Stimulated activated memory B cell treated with anti-CD40 and anti-IgM and Interleukin-4, amounts not matched to agents 10 μg/mL and 1 μg/mL and 100 μg/mL, for 72 hours (primary cell): ENCODE results near the gene VARS1.
"Not testable (repeated sequence)": the region's sequence is repeated elsewhere in the genome, so short reads cannot be mapped to it uniquely, and the experiment has no call there.

ENCODE experiments used
- ATAC-seq: fragments of 150-1000 bp; cut with Tn5 transposase; 2 replicates; pipeline ENCODE4 v1.10.0; 2021
- H3K27ac Mint-ChIP-seq: one replicate; pipeline ENCODE4 v1.8.0; 2022; ENCODE audit warnings: mild to moderate bottlenecking, mixed read lengths
- H3K27me3 Mint-ChIP-seq: one replicate; pipeline ENCODE4 v1.8.0; 2022; ENCODE audit warnings: mixed read lengths
- H3K36me3 Mint-ChIP-seq: one replicate; pipeline ENCODE4 v1.8.0; 2022; ENCODE audit warnings: mixed read lengths
- H3K4me1 Mint-ChIP-seq: one replicate; pipeline ENCODE4 v1.8.0; 2022; ENCODE audit warnings: mixed read lengths
- H3K4me3 Mint-ChIP-seq: one replicate; pipeline ENCODE4 v1.8.0; 2022; ENCODE audit warnings: mild to moderate bottlenecking, moderate library complexity, mixed read lengths
- H3K9me3 Mint-ChIP-seq: one replicate; pipeline ENCODE4 v1.8.0; 2022; ENCODE audit warnings: mixed read lengths

VARS1 gene

DNA sequence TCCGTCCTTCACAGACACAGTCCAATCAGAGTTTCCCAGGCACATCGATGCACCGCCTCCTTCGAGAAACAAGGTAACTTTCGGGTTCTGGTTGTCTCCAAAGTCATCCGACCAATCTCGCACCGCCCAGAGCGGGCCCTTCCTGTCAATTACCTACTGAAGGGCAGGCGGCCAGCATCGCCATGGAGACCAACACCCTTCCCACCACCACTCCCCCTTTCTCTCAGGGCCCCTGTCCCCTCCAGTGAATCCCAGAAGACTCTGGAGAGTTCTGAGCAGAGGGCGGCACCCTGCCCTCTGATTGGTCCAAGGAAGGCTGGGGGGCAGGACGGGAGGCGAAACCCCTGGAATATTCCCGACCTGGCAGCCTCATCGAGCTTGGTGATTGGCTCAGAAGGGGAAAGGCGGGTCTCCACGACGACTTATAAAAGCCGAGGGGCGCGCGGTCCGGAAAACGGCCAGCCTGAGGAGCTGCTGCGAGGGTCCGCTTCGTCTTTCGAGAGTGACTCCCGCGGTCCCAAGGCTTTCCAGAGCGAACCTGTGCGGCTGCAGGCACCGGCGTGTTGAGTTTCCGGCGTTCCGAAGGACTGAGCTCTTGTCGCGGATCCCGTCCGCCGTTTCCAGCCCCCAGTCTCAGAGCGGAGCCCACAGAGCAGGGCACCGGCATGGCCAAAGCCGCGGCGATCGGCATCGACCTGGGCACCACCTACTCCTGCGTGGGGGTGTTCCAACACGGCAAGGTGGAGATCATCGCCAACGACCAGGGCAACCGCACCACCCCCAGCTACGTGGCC, 31.9 kb upstream of the VARS1 start, which contains the start of gene HSPA1B:
Gene HSPA1B, plus strand, starts transcription at position 453 of the 794 bp plus-strand sequence. Its CDS starts 213 bp downstream, at position 666.
- H3K4me1 Mint-ChIP-seq, result peaks cover 47% of the 10 kb centered on the region
- peak within 1 kb of the TSS; percentile 93 for H3K27ac Mint-ChIP-seq
- peak within 1 kb of the TSS; percentile 78 for H3K4me3 Mint-ChIP-seq
- H3K27me3 Mint-ChIP-seq, result no peaks in the 10 kb centered on the region
- H3K36me3 Mint-ChIP-seq, result no peaks in the 10 kb centered on the region
- H3K9me3 Mint-ChIP-seq, result no peaks in the 10 kb centered on the region
- peak; percentile 88 for ATAC-seq

DNA sequence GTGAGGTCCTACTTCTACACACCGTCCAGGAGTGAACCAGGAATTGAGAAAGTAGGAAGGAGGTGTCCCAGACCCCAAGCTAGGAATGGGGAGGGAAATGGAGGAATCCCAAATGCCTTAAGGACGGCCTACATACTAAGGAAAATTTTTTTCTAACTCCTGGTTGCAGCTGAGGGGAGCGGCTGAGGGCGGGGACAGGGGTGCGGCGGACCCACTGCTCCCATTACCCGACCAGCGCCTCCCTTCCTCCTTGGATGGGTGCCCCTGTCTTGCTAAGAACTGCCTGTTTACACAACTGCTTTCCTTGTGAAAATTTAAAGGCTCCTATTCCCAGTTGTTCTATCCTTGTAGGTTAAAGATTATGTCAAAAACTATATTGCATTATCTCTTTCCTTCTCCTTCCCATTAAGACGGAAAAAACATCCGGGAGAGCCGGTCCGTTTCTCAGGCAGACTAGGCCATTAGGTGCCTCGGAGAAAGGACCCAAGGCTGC, 31.3 kb upstream of the VARS1 start:
- ATAC-seq, result peak; percentile 37
- peaks cover 53% of the 10 kb centered on the region for H3K4me1 Mint-ChIP-seq
- peak overlapping the region; percentile 78 for H3K4me3 Mint-ChIP-seq
- peak overlapping the region; percentile 93 for H3K27ac Mint-ChIP-seq
- no peaks in the 10 kb centered on the region for H3K9me3 Mint-ChIP-seq
- H3K36me3 Mint-ChIP-seq, result no peaks in the 10 kb centered on the region
- no peaks in the 10 kb centered on the region for H3K27me3 Mint-ChIP-seq

DNA sequence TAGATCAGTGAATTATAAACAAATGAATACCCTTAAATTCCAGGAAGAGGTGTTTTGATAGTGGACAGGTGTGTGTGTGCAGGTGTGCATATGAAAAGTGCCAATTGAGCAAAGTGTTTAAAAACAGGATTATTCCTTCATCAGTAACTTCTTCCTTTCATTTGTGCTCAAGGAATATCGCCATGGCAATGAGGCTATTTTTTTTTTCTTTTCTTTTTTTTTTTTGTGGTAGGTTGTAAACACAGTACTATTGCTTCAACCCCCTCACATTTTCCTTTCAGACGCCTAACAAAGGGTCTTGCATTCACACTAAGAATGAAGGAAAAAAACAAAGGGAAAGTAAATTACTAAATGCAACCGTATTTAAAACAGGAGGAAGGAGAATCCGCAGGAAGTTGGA, 30.0 kb upstream of the VARS1 start:
- Mint-ChIP-seq H3K36me3 (no peaks in the 10 kb centered on the region), H3K27ac (peak overlapping the region; percentile 93), H3K9me3 (no peaks in the 10 kb centered on the region), H3K4me1 (peaks cover 56% of the 10 kb centered on the region), H3K4me3 (peak overlapping the region; percentile 12), H3K27me3 (no peaks in the 10 kb centered on the region)
- ATAC-seq, result no peak

DNA sequence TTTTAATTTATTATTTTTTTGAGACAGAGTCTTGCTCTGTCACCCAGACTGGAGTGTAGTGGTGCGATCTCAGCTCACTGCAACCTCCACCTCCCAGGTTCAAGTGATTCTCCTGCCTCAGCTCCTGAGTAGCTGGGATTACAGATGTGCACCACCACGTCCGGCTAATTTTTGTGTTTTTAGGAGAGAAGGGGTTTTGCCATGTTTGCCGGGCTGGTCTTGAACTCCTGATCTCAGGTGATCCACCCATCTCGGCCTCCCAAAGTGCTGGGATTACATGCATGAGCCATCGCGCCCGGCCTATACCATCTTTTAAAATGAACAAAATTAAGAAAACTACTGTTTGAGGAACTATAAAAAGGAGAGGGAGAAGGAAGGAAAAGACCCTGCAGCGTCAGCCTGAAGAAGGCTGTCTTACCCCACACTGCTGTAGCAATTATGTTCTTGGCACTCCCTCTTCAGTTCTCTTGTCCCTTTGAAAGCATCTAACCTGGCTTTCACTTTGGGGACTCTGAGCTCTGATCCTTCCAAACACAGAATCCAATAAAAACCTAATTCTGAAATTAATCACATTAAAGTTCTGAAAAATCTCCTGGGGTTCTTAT, 28.1 kb upstream of the VARS1 start:
- not testable (repeated sequence) for ATAC-seq, H3K27me3 Mint-ChIP-seq, H3K36me3 Mint-ChIP-seq, H3K9me3 Mint-ChIP-seq
- H3K27ac Mint-ChIP-seq, result peak overlapping the region; percentile 93
- H3K4me3 Mint-ChIP-seq, result peak overlapping the region; percentile 46
- peaks cover 46% of the 10 kb centered on the region for H3K4me1 Mint-ChIP-seq

DNA sequence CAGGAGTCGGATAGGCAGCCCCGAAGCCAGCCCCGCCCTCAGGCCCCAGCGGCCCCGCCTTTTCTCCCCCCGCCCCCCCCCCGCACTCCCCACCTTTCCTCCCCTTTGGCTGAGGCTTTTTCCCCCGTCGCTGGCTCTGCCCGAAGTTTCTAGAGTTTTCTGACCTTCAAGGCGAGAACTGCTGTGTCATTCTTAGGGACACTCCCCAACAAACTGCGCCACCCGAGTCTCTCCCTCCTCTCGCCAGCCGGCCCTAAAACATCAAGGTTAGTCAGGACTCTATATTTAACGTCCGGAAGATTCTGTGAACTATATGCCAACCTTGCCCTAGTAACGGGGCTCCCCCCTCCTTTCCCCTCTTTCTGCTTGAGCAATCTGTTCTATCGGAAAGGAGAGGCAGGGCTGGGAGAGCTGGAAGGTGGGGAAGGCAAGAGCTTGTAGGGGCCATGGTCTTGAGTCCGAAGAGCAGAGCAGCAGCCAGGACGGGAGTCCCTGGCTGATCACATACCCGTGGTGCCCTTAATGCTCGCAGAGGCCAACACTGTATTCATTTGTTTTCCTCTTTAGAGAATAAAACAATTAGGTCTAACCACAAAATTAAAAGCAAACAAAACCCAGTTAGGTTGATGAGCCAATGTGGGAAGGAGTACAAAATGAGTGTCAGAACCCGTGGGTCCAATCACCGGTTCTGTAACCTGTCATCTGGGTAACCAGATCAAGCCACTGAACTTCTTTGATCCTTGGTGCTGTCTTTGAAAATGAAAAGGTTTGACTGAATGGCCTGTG, 26.7 kb upstream of the VARS1 start:
- peak; percentile 76 for ATAC-seq
- H3K4me1 Mint-ChIP-seq, result peaks cover 58% of the 10 kb centered on the region
- H3K36me3 Mint-ChIP-seq, result no peaks in the 10 kb centered on the region
- H3K4me3 Mint-ChIP-seq, result peak overlapping the region; percentile 95
- H3K9me3 Mint-ChIP-seq, result no peaks in the 10 kb centered on the region
- H3K27me3 Mint-ChIP-seq, result no peaks in the 10 kb centered on the region
- peak overlapping the region; percentile 93 for H3K27ac Mint-ChIP-seq

DNA sequence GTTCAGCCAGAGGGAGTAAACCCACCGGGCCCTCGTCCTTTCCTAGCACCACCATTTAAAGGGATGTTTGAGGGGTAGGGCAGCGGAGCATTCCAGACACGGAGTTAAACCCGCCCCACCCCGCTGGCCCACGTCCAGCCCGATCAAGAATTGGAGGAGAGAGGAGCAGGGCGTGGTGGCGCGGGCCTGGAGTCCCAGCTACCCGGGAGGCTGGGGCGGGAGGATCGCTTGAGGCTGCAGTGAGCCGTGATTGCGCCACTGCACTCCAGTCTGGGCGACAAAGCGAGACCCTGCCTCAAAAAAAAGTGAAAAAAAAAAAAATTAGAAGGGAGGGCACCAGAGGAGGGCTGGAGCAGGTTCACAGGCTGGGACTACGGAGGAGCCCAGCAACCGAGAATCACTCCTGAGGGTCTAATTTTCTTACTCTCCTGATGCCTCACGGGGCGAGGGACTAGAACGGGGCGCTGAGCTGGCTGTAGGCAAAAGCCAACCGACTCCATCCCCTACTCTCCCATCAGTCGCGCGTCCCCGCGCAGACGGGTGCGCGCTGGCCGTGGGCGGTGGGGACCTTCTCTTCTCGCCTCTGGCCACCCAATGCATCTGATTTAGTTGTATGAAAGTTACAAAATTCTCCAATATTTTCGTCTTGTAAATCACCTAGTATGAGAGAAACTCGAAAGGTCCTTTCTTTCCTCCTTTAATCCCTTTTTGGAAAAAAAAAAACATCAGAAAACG, 25.9 kb upstream of the VARS1 start:
- Mint-ChIP-seq H3K27me3 (no peaks in the 10 kb centered on the region), H3K4me3 (peak overlapping the region; percentile 95), H3K36me3 (no peaks in the 10 kb centered on the region), H3K27ac (peak overlapping the region; percentile 93), H3K4me1 (peaks cover 60% of the 10 kb centered on the region), H3K9me3 (no peaks in the 10 kb centered on the region)
- ATAC-seq, result peak; percentile 79

DNA sequence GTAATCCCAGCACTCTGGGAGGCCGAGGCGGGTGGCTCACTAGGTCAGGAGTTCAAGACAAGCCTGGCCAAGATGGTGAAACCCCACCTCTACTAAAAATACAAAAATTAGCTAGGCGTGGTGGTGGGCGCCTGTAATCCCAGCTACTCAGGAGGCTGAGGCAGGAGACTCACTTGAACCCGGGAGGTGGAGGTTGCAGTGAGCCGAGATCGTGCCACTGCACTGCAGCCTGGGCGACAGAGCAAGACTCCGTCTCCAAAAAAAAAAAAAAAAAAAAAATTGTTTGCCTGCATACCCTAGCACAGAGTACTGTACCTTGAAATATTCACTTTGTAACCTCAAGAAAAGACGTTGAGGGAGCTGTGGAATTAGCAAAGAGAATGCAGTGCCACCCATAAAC, 24.8 kb upstream of the VARS1 start:
- Mint-ChIP-seq H3K4me1 (peaks cover 50% of the 10 kb centered on the region), H3K4me3 (peak overlapping the region; percentile 95), H3K27ac (peak overlapping the region; percentile 93)
- H3K36me3 Mint-ChIP-seq, H3K27me3 Mint-ChIP-seq, H3K9me3 Mint-ChIP-seq, ATAC-seq: not testable (repeated sequence)

DNA sequence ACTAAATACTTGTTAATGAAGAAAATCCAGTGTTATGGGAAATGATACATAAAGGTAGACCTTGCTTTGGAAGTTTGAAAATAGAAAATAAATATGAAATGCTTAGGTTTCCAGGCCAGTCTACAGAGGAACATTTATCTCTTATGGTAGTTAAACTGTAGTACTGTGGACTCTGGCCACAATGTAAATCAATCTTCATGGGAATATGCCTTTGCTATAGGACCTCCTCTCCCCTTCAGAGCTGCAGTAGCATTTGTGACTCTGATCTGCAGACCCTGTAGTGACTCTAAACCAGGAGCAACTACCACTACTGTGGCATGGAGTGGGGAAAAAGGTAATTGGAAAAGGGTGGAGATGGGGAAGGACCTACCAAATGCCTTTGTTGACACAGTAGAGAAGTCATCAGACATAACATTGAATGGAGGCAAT, 24.3 kb upstream of the VARS1 start:
- no peaks in the 10 kb centered on the region for H3K9me3 Mint-ChIP-seq
- H3K27me3 Mint-ChIP-seq, result no peaks in the 10 kb centered on the region
- no peak for ATAC-seq
- H3K4me1 Mint-ChIP-seq, result peaks cover 45% of the 10 kb centered on the region
- H3K4me3 Mint-ChIP-seq, result no peak overlapping the region
- no peaks in the 10 kb centered on the region for H3K36me3 Mint-ChIP-seq
- H3K27ac Mint-ChIP-seq, result no peak overlapping the region

DNA sequence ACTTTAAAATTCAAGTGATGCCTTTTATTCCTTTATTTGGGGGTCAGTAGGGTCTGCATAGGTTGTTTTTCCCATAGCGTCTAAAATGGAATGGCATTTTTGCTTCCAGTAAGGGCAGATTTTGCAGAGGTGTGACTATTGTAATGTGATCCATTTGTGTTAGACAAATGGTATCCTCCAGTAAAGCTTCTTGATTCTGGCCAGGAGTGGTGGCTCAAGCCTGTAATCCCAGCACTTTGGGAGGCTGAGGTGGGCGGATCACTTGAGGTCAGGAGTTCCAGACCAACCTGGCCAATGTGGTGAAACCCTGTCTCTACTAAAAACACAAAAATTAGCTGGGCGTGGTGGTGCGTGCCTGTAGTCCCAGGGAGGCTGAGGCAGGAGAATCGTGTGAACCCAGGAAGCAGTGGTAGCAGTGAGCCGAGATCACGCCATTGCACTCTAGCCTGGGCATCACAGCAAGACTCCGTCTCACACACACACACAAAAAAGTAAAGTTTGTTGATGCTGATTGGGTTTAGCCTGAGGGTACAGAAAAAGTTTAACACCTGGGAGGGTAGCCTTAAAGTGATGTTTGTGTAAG, 22.5 kb upstream of the VARS1 start:
- H3K9me3 Mint-ChIP-seq, ATAC-seq, H3K27me3 Mint-ChIP-seq, H3K36me3 Mint-ChIP-seq: not testable (repeated sequence)
- Mint-ChIP-seq H3K27ac (peak overlapping the region; percentile 47), H3K4me1 (peaks cover 45% of the 10 kb centered on the region), H3K4me3 (peak overlapping the region; percentile 79)

DNA sequence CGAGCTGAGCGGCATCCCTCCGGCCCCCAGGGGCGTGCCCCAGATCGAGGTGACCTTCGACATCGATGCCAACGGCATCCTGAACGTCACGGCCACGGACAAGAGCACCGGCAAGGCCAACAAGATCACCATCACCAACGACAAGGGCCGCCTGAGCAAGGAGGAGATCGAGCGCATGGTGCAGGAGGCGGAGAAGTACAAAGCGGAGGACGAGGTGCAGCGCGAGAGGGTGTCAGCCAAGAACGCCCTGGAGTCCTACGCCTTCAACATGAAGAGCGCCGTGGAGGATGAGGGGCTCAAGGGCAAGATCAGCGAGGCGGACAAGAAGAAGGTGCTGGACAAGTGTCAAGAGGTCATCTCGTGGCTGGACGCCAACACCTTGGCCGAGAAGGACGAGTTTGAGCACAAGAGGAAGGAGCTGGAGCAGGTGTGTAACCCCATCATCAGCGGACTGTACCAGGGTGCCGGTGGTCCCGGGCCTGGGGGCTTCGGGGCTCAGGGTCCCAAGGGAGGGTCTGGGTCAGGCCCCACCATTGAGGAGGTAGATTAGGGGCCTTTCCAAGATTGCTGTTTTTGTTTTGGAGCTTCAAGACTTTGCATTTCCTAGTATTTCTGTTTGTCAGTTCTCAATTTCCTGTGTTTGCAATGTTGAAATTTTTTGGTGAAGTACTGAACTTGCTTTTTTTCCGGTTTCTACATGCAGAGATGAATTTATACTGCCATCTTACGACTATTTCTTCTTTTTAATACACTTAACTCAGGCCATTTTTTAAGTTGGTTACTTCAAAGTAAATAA, 21.8 kb upstream of the VARS1 start:
- peak overlapping the region; percentile 47 for H3K27ac Mint-ChIP-seq
- H3K4me3 Mint-ChIP-seq, result peak overlapping the region; percentile 79
- H3K9me3 Mint-ChIP-seq, H3K27me3 Mint-ChIP-seq, H3K36me3 Mint-ChIP-seq: not testable (repeated sequence)
- peak; percentile 1 for ATAC-seq
- H3K4me1 Mint-ChIP-seq, result peaks cover 45% of the 10 kb centered on the region

DNA sequence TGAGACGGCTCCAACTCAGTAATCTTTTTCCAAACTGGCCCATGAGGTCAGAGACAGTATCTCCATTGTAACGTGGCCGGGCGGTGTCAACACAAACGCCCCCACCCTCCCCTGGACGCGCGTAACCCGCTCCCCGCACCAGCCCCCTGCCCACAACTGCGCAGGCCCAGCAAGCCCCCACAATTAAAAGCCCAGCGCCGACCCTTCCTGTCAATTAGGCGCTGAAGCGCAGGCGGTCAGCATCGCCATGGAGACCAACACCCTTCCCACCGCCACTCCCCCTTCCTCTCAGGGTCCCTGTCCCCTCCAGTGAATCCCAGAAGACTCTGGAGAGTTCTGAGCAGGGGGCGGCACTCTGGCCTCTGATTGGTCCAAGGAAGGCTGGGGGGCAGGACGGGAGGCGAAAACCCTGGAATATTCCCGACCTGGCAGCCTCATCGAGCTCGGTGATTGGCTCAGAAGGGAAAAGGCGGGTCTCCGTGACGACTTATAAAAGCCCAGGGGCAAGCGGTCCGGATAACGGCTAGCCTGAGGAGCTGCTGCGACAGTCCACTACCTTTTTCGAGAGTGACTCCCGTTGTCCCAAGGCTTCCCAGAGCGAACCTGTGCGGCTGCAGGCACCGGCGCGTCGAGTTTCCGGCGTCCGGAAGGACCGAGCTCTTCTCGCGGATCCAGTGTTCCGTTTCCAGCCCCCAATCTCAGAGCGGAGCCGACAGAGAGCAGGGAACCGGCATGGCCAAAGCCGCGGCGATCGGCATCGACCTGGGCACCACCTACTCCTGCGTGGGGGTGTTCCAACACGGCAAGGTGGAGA, 19.7 kb upstream of the VARS1 start, which contains the start of the genes HSPA1A and HSPA1L:
Gene HSPA1A, plus strand, starts transcription at position 519 of the 814 bp plus-strand sequence. Its CDS starts 214 bp downstream, at position 733.
Gene HSPA1L, minus strand, starts transcription at position 259 of the 814 bp plus-strand sequence. CDS start 3,311 bp downstream, outside the sequence.
- Mint-ChIP-seq H3K27ac (peak within 1 kb of the TSS; percentile 91), H3K27me3 (no peaks in the 10 kb centered on the region), H3K36me3 (peaks cover 4% of the 10 kb centered on the region), H3K9me3 (no peaks in the 10 kb centered on the region), H3K4me1 (peaks cover 34% of the 10 kb centered on the region), H3K4me3 (peak within 1 kb of the TSS; percentile 98)
- ATAC-seq, result peak; percentile 82

DNA sequence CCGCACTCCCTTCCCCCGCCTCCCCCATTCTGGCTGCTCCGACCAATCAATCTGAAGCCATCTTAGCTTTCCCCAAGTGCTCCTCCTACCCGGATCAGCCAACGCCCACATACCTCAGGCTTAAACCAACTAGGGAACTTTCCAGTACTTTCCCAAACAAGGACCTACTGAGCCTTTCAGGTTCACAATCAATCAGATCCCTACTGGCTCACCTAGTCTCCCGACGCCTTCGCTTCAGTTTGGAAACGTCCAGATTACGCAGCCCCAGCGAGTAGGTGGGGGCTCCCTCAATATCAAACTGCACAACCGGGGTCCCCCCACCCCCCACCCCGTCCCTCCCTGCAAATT, 19.1 kb upstream of the VARS1 start:
- Mint-ChIP-seq H3K4me3 (peak overlapping the region; percentile 98), H3K27me3 (no peaks in the 10 kb centered on the region), H3K27ac (peak overlapping the region; percentile 91), H3K36me3 (peaks cover 8% of the 10 kb centered on the region), H3K4me1 (peaks cover 34% of the 10 kb centered on the region), H3K9me3 (no peaks in the 10 kb centered on the region)
- peak; percentile 72 for ATAC-seq

DNA sequence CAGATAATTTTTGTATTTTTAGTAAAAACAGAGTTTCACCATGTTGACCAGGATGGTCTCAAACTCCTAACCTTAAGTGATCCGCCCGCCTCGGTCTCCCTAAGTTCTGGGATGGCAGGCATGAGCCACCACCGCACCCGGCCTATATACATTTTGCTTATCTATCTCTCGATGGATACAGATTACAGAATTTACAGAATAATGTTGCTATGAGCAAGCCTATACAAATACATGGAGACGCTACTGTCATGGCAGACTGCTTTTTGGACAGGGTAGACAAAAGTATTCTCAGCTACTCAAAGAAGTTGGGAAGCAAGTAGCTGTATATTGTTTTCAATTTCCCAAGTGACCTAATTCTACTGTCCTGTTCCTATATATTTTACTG, 17.9 kb upstream of the VARS1 start:
- peaks cover 34% of the 10 kb centered on the region for H3K4me1 Mint-ChIP-seq
- no peak overlapping the region for H3K4me3 Mint-ChIP-seq
- no peaks in the 10 kb centered on the region for H3K27me3 Mint-ChIP-seq
- H3K27ac Mint-ChIP-seq, result peak overlapping the region; percentile 91
- no peaks in the 10 kb centered on the region for H3K9me3 Mint-ChIP-seq
- H3K36me3 Mint-ChIP-seq, result peaks cover 12% of the 10 kb centered on the region
- ATAC-seq, result no peak
